Loucy (cell line): ENCODE results near the gene PDE10A.

ENCODE experiments used
- H2AFZ ChIP-seq: fragments of 200-600 bp; sonication (generic); 2 replicates; pipeline ENCODE4 v1.6.0; 2016; ENCODE audit warnings: antibody characterized with exemption, mild to moderate bottlenecking, low read length, moderate library complexity
- H3F3A ChIP-seq: fragments of 200-600 bp; 2 replicates; pipeline ENCODE4 v1.6.0; 2016; ENCODE audit warnings: antibody characterized with exemption, low read depth, mild to moderate bottlenecking
- H3K27me3 ChIP-seq: fragments of 200-600 bp; sonication (generic); 2 replicates; pipeline ENCODE4 v1.6.1; 2014; ENCODE audit warnings: low read length, mild to moderate bottlenecking; ENCODE audit not compliant: insufficient read depth, poor library complexity, severe bottlenecking
- H3K36me3 ChIP-seq: fragments of 200-600 bp; sonication (generic); 2 replicates; pipeline ENCODE4 v1.6.1; 2016; ENCODE audit warnings: low read length; ENCODE audit not compliant: insufficient read depth
- H3K4me1 ChIP-seq: fragments of 200-600 bp; sonication (generic); 2 replicates; pipeline ENCODE4 v1.5.1; 2014; ENCODE audit warnings: low read length, mild to moderate bottlenecking; ENCODE audit not compliant: insufficient read depth, poor library complexity, severe bottlenecking
- H3K4me2 ChIP-seq: fragments of 200-600 bp; sonication (generic); 2 replicates; pipeline ENCODE4 v1.6.0; 2014; ENCODE audit warnings: antibody characterized with exemption, low read length, low read depth, mild to moderate bottlenecking; ENCODE audit not compliant: poor library complexity, severe bottlenecking
- H3K4me3 ChIP-seq: fragments of 200-600 bp; sonication (generic); 2 replicates; pipeline ENCODE4 v1.5.1; 2014; ENCODE audit warnings: low read length, mild to moderate bottlenecking, mixed read lengths; ENCODE audit not compliant: poor library complexity, severe bottlenecking
- H3K79me2 ChIP-seq: fragments of 200-600 bp; sonication (generic); 2 replicates; pipeline ENCODE4 v1.6.1; 2014; ENCODE audit warnings: low read length; ENCODE audit not compliant: insufficient read depth
- H3K9ac ChIP-seq: fragments of 200-600 bp; sonication (generic); 2 replicates; pipeline ENCODE4 v1.6.0; 2014; ENCODE audit warnings: mild to moderate bottlenecking, low read depth, low read length, moderate library complexity; ENCODE audit not compliant: poor library complexity, severe bottlenecking
- H3K9me2 ChIP-seq: fragments of 200-600 bp; sonication (generic); replicated peaks from 2 replicates; pipeline ENCODE4 v1.6.1; 2016; ENCODE audit warnings: low read depth, low read length, mixed read lengths
- H3K9me3 ChIP-seq: fragments of 200-600 bp; sonication (generic); 2 replicates; pipeline ENCODE4 v1.6.1; 2014; ENCODE audit warnings: mild to moderate bottlenecking, antibody characterized with exemption, low read length, low read depth; ENCODE audit not compliant: insufficient read depth
- H4K20me1 ChIP-seq: fragments of 200-600 bp; sonication (generic); 2 replicates; pipeline ENCODE4 v1.6.0; 2014; ENCODE audit warnings: antibody characterized with exemption, low read length, mild to moderate bottlenecking; ENCODE audit not compliant: insufficient read depth, poor library complexity, severe bottlenecking
- CTCF ChIP-seq: fragments of 200-600 bp; sonication (generic); conservative IDR thresholded peaks from 2 replicates; pipeline ENCODE4 v1.5.1; 2014; ENCODE audit warnings: mild to moderate bottlenecking, antibody characterized with exemption, low read length
- EZH2phosphoT487 ChIP-seq: fragments of 200-600 bp; IDR thresholded peaks from 2 replicates; pipeline ENCODE4 v1.6.1; 2018; ENCODE audit warnings: antibody characterized with exemption, mild to moderate bottlenecking, moderate library complexity, borderline replicate concordance

PDE10A gene

DNA sequence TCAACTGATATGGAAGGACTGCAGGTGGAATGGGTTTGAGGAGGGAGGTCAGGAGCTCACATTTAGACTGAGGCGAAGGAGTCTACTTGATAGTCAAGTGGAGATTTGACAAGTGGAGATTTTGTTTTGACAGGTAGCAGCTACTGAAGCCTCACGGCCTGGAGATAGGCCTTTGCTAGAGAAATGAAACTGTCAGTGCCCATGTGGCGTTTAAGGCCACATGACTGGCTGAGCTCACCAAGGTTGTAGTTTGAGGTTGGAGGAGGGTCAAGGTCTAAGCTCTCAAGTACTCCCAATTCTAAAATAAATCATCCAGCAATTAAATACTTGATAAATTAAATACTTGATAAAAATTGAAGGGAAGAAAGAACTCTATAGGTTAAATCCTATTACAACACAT is 273.5 kb downstream of the PDE10A start:
- H3K36me3 ChIP-seq: no peaks in the 10 kb centered on the region
- H3K9me3 ChIP-seq: no peaks in the 10 kb centered on the region; the same call in 1 of the 2 replicates
- no peak overlapping the region for H2AFZ ChIP-seq
- H3K4me3 ChIP-seq: no peak overlapping the region
- H3F3A ChIP-seq: no peaks in the 10 kb centered on the region
- no peaks in the 10 kb centered on the region for H3K4me1 ChIP-seq
- H3K4me2 ChIP-seq: no peak overlapping the region
- no peak for TF ChIP-seq EZH2phosphoT487
- TF ChIP-seq CTCF: no peak
- no peak overlapping the region for H3K9ac ChIP-seq
- H3K9me2 ChIP-seq: no peaks in the 10 kb centered on the region
- H3K79me2 ChIP-seq: no peaks in the 10 kb centered on the region
- no peaks in the 10 kb centered on the region for H4K20me1 ChIP-seq
- H3K27me3 ChIP-seq: no peaks in the 10 kb centered on the region

- no peaks in the 10 kb centered on the region for H3F3A ChIP-seq
- no peak overlapping the region for H2AFZ ChIP-seq
- H3K4me1 ChIP-seq: no peaks in the 10 kb centered on the region
- no peak for TF ChIP-seq EZH2phosphoT487
- TF ChIP-seq CTCF: no peak
- H3K79me2 ChIP-seq: no peaks in the 10 kb centered on the region
- H3K4me2 ChIP-seq: no peak overlapping the region
- H3K4me3 ChIP-seq: no peak overlapping the region
- H4K20me1 ChIP-seq: no peaks in the 10 kb centered on the region
- no peaks in the 10 kb centered on the region for H3K9me2 ChIP-seq
- H3K27me3 ChIP-seq: no peaks in the 10 kb centered on the region
- H3K9ac ChIP-seq: no peak overlapping the region
- no peaks in the 10 kb centered on the region; the same call in 1 of the 2 replicates for H3K9me3 ChIP-seq
- H3K36me3 ChIP-seq: no peaks in the 10 kb centered on the region
Observed at GRCh38 chr6:165383323-165383722, 279.7 kb downstream of the PDE10A start.

GRCh38 chr6:165376100-165376499 is 286.9 kb downstream of the PDE10A start:
- Histone ChIP-seq H3K79me2 (no peaks in the 10 kb centered on the region), H3K27me3 (no peaks in the 10 kb centered on the region), H4K20me1 (no peaks in the 10 kb centered on the region), H3K4me1 (no peaks in the 10 kb centered on the region), H3K9ac (no peak overlapping the region), H2AFZ (no peak overlapping the region), H3K4me3 (no peak overlapping the region), H3K4me2 (no peak overlapping the region), H3K36me3 (no peaks in the 10 kb centered on the region), H3K9me3 (no peaks in the 10 kb centered on the region), H3K9me2 (no peaks in the 10 kb centered on the region), H3F3A (no peaks in the 10 kb centered on the region)
- no peak for TF ChIP-seq CTCF
- TF ChIP-seq EZH2phosphoT487: no peak
